ENCODE data around the gene HPCAL1.

HPCAL1 gene

GRCh38 chr2:10422251-10422650 is 119.5 kb downstream of the HPCAL1 start:
- H3K27me3 Mint-ChIP-seq, result no peaks in the 10 kb centered on the region
- H3K4me1 Mint-ChIP-seq (ENCODE audit: low read depth), result peaks cover 7% of the 10 kb centered on the region
- no peak overlapping the region for H3K4me3 Mint-ChIP-seq
- no peak for DNase-seq
- H3K36me3 Mint-ChIP-seq (ENCODE audit: low read depth), result peaks cover 64% of the 10 kb centered on the region
- H3K9me3 Mint-ChIP-seq, result no peaks in the 10 kb centered on the region
- H3K27ac Mint-ChIP-seq, result no peak overlapping the region

DNA sequence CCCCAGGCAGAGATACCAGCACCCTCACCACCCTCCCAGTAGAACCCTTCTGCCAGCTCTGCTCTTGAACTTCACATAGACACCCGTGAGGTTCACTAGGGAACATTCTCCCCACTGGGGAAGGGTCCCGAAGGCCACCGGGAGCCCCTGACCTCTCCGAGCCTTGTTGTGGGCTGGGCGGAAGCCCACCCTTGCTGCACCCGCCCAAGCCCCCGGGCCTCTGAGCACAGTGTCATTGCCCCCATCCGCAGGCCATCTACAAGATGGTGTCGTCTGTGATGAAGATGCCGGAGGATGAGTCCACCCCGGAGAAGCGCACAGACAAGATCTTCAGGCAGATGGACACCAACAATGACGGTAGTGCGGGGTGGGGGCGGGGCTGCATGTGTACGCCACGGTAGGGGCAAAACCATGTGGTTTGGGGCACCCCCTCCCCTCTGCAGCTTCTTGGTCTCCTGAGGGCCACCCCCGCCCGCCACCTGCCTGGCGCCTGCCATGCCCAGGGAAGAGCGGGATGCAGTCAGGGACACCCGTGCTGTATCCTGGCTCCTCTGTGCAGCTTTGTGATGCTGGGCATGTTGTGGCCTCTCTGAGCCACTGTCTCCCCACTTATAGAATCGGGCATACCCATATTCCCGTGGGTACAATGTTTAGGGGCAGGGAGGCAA is 120.2 kb downstream of the HPCAL1 start:
- Mint-ChIP-seq H3K4me3 (no peak overlapping the region), H3K27ac (no peak overlapping the region), H3K9me3 (no peaks in the 10 kb centered on the region), H3K4me1 (ENCODE audit: low read depth) (peaks cover 4% of the 10 kb centered on the region), H3K36me3 (ENCODE audit: low read depth) (peaks cover 71% of the 10 kb centered on the region), H3K27me3 (no peaks in the 10 kb centered on the region)
- DNase-seq, result no peak

GRCh38 chr2:10423400-10423774 is 120.7 kb downstream of the HPCAL1 start:
- DNase-seq, result no peak
- Mint-ChIP-seq H3K36me3 (ENCODE audit: low read depth) (peaks cover 71% of the 10 kb centered on the region), H3K9me3 (no peaks in the 10 kb centered on the region), H3K27ac (no peak overlapping the region), H3K27me3 (no peaks in the 10 kb centered on the region), H3K4me1 (ENCODE audit: low read depth) (peaks cover 2% of the 10 kb centered on the region), H3K4me3 (no peak overlapping the region)

- peaks cover 71% of the 10 kb centered on the region for H3K36me3 Mint-ChIP-seq (ENCODE audit: low read depth)
- DNase-seq, result no peak
- H3K27me3 Mint-ChIP-seq, result no peaks in the 10 kb centered on the region
- H3K9me3 Mint-ChIP-seq, result no peaks in the 10 kb centered on the region
- no peak overlapping the region for H3K4me3 Mint-ChIP-seq
- H3K4me1 Mint-ChIP-seq (ENCODE audit: low read depth), result no peaks in the 10 kb centered on the region
- no peak overlapping the region for H3K27ac Mint-ChIP-seq
These were observed 121.3 kb downstream of the HPCAL1 start for GRCh38 chr2:10424051-10424450.

DNA sequence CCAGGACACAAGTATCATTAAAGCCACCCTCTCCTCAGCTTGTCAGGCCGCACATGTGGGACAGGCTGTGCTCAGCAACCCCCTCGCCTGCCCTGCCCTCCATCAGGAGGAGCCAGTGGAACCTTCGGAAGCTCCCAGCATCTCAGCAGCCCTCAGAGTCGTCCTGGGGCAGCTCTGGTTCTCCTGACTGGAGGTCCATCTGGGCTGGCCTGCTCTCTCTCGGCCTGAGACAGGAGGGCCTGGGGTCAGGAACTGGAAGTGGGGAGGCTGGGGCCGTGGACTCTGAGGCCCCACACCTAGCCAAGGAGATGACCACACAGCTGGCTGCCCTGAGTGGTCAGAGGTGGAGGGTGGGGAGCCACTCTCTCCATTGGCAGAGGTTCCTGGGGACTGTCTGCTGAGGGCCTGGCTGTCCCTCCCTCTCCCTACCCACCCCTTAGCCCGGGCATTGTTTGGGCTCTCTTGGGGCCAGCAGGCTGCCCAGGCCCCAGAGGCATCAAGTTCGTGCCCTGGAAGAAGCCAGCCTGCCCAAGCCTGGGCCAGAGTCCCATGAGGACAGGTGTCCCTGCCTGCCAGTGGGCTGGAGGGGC is 122.3 kb downstream of the HPCAL1 start:
- Mint-ChIP-seq H3K27me3 (no peaks in the 10 kb centered on the region), H3K9me3 (no peaks in the 10 kb centered on the region), H3K4me3 (no peak overlapping the region), H3K36me3 (ENCODE audit: low read depth) (peaks cover 62% of the 10 kb centered on the region), H3K4me1 (ENCODE audit: low read depth) (no peaks in the 10 kb centered on the region), H3K27ac (no peak overlapping the region)
- no peak for DNase-seq

DNA sequence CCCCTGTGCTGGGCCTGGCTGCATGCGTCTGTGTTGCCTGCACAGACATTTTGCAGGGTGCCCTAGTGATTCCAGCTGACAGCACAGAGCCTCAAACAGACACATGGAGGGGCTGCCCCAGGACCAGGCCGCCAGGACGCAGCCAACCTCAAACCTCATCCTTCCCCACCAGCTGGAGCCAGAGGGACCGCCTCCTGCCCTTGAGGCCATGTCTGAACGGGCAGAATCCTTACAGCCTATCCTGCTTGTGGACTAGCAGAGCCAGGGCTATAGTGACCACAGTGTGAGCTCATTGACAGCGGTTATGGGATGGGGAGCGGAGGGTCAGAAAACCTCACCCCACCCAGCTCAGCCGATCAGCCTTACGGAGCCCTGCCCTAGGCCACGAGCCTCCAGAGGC is 123.0 kb downstream of the HPCAL1 start:
- H3K36me3 Mint-ChIP-seq (ENCODE audit: low read depth), result peaks cover 58% of the 10 kb centered on the region

DNA sequence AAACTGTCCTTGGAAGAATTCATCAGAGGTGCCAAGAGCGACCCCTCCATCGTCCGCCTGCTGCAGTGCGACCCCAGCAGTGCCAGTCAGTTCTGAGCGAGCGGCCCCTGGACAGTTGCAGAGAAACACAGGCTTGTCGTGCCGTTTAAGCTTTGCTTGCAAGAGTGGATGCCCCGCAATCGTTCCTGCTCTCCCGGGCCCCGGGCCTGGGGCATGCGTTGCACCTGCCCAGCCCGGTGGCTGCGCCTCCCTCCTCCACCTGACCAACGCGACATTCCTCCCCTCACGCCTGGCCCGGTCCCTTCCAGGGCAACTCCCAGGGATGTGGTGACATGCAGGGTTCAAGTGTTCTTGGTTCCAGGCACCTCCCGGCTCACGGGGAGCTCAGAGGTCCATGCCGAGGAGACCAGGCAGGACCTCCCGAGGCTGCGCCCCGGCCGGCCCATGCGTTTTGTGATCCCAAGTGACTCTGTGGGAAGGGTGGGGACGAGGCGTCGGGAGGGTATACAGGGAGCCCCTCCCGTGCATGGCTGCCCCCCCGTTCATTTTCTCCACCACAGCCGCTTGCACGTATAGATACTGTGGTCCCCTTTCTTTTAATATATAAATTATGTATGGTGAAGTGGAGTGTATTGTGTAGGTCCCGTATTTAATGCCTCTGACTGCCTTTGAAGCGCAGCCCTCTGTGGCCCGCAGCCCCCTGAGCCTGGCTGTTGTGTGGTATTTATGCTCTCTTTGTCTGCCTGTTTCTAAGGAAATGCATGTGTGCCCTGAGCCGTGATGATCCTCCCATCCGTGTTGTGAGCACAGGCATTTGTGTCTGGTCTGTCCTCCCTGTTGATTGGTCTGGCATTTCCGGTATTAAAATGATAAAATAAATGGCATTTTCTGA is 124.3 kb downstream of the HPCAL1 start:
- Mint-ChIP-seq H3K27me3 (peaks cover under 1% of the 10 kb centered on the region), H3K4me1 (ENCODE audit: low read depth) (peaks cover 1% of the 10 kb centered on the region), H3K36me3 (ENCODE audit: low read depth) (peaks cover 48% of the 10 kb centered on the region), H3K27ac (no peak overlapping the region), H3K9me3 (no peaks in the 10 kb centered on the region), H3K4me3 (no peak overlapping the region)
- no peak for DNase-seq

More for the DNA sequence above, 123.0 kb downstream of the HPCAL1 start:
- Mint-ChIP-seq H3K27ac (no peak overlapping the region), H3K9me3 (no peaks in the 10 kb centered on the region), H3K4me3 (no peak overlapping the region), H3K27me3 (no peaks in the 10 kb centered on the region), H3K4me1 (ENCODE audit: low read depth) (no peaks in the 10 kb centered on the region)
- DNase-seq, result no peak

- H3K27ac Mint-ChIP-seq, result no peak overlapping the region
- DNase-seq, result no peak
- peaks cover 5% of the 10 kb centered on the region for H3K4me1 Mint-ChIP-seq (ENCODE audit: low read depth)
- H3K9me3 Mint-ChIP-seq, result no peaks in the 10 kb centered on the region
- peaks cover 4% of the 10 kb centered on the region for H3K27me3 Mint-ChIP-seq
- H3K36me3 Mint-ChIP-seq (ENCODE audit: low read depth), result peaks cover 42% of the 10 kb centered on the region
- H3K4me3 Mint-ChIP-seq, result no peak overlapping the region
These were observed 124.9 kb downstream of the HPCAL1 start for GRCh38 chr2:10427618-10427949.

GRCh38 chr2:10428355-10428754 is 125.7 kb downstream of the HPCAL1 start:
- DNase-seq, result no peak
- H3K36me3 Mint-ChIP-seq (ENCODE audit: low read depth), result peaks cover 34% of the 10 kb centered on the region
- no peak overlapping the region for H3K4me3 Mint-ChIP-seq
- H3K9me3 Mint-ChIP-seq, result no peaks in the 10 kb centered on the region
- no peak overlapping the region for H3K27ac Mint-ChIP-seq
- peaks cover 8% of the 10 kb centered on the region for H3K27me3 Mint-ChIP-seq
- peaks cover 9% of the 10 kb centered on the region for H3K4me1 Mint-ChIP-seq (ENCODE audit: low read depth)

DNA sequence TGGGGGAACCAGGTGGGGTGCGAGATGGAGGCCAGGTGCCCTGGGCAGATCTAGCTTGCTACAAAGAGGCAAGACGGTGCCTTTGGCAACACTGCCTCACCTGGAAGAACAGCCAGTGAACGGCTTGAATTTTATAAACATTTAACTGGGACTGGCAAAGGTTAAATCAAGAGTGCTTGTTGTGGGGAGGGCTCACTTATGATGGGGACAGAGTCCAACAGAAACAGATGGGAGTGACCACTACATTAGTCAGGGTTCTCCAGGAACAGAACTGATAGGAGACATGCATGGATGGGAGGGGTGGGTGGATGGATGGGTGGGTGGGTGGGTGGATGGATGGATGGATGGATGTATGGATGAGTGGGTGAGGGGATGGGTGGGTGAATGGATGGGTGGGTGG is 126.2 kb downstream of the HPCAL1 start:
- Mint-ChIP-seq H3K27ac (no peak overlapping the region), H3K36me3 (ENCODE audit: low read depth) (peaks cover 30% of the 10 kb centered on the region)

GRCh38 chr2:10430886-10431622 is 128.3 kb downstream of the HPCAL1 start:
- H3K4me3 Mint-ChIP-seq, result no peak overlapping the region
- H3K27me3 Mint-ChIP-seq, result peaks cover 9% of the 10 kb centered on the region
- H3K36me3 Mint-ChIP-seq (ENCODE audit: low read depth), result peaks cover 17% of the 10 kb centered on the region
- DNase-seq, result no peak
- no peaks in the 10 kb centered on the region for H3K9me3 Mint-ChIP-seq
- H3K27ac Mint-ChIP-seq, result no peak overlapping the region
- peaks cover 13% of the 10 kb centered on the region for H3K4me1 Mint-ChIP-seq (ENCODE audit: low read depth)

More for the DNA sequence above, 126.2 kb downstream of the HPCAL1 start:
- DNase-seq, result no peak
- peaks cover 9% of the 10 kb centered on the region for H3K4me1 Mint-ChIP-seq (ENCODE audit: low read depth)
- H3K27me3 Mint-ChIP-seq, result peaks cover 9% of the 10 kb centered on the region
- H3K4me3 Mint-ChIP-seq, result no peak overlapping the region
- H3K9me3 Mint-ChIP-seq, result no peaks in the 10 kb centered on the region

DNA sequence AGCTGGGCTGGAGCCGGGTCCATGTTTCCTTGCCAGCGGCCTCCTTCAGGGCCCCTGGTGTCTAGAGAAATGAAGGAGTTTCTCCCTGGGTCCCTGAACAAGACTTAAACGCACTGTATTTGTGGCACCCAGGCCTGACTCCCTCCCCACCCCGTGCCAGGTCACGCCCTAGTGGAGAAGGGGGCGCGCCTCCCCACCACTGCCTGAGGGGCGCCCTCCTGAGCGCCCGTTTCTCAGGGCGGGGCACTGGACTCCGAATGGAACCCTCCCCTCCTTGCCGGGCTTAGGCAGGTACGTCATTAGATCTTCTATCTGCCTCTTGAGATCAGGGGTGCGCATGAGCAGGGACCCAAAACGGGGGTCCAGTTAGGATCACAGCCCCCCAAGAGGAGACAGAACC is 129.1 kb downstream of the HPCAL1 start:
- Mint-ChIP-seq H3K27ac (no peak overlapping the region), H3K9me3 (no peaks in the 10 kb centered on the region), H3K4me1 (ENCODE audit: low read depth) (peaks cover 13% of the 10 kb centered on the region), H3K4me3 (no peak overlapping the region), H3K36me3 (ENCODE audit: low read depth) (peaks cover 10% of the 10 kb centered on the region), H3K27me3 (peaks cover 9% of the 10 kb centered on the region)
- no peak for DNase-seq

DNA sequence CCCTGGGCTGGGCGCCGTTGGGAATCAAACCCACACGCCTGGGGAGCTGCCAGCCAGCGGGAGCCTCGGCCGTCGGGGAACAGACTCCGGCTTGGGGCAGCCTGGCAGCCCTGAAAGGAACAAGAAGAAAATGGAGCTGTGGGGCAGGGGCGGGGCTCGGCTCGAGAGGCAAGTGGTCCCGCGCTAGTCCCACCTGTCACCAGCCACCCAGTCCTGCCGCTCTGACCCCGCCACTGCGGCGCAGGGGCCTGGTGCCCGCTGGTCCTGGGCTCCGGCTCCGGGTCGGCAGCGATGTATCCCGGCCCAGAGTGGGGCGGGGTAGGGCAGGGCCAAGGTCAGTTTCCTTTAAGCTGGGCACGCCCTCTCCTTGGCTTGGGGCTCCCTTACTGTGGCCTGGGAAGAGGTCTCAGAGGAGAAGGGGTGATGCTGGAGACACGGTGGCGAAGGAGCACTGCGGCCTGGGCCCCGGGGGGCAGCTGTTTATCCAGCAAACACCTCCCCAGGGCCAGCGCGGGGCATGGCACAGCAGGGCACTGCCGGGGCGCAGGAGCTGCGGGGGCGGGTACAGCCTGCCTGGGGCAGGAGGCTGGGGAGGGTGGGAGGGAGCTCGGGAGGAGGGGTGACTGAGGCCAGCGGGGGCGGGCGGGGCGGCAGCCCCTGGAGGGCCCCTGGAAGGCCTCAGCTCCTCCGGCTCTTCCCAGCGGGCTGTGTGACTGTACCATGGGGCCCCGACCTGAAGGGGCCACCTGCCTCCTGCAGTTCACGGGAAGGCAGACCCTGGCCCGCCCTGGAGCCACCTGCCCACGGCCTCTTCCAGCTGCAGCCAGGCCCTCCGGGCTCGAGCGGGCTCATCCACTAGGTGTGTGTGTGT is 129.8 kb downstream of the HPCAL1 start:
- Mint-ChIP-seq H3K27ac (no peak overlapping the region), H3K27me3 (peaks cover 9% of the 10 kb centered on the region), H3K9me3 (no peaks in the 10 kb centered on the region), H3K36me3 (ENCODE audit: low read depth) (peaks cover 4% of the 10 kb centered on the region), H3K4me1 (ENCODE audit: low read depth) (peaks cover 13% of the 10 kb centered on the region), H3K4me3 (no peak overlapping the region)
- no peak for DNase-seq
